ENCODE data around the gene ELP5.
A peak's percentile ranks its signal among the peaks of the same experiment; 100 is the strongest.

GRCh38 chr17:7242717-7243452 is 9.1 kb upstream of the ELP5 start:
- TF ChIP-seq JUNB (IDR thresholded peaks at IDR 0.05) (no peak), RAD51 (IDR thresholded peaks at IDR 0.05) (peak; percentile 99), EP300 (IDR thresholded peaks at IDR 0.05; ENCODE audit: borderline replicate concordance in 1 of 2, control insufficient read depth in 1 of 2, low read depth in 2 of 2, low read length in 2 of 2) (no peak), CTCF (IDR thresholded peaks at IDR 0.05 in 2 of 3, conservative IDR thresholded peaks at IDR 0.05 in 1 of 3; ENCODE audit: control insufficient read depth in 2 of 3, extremely low read depth in 1 of 3, insufficient read depth in 1 of 3, low read depth in 3 of 3, low read length in 3 of 3) (peak in 1 of 3 experiments; percentile 10; a peak in 1 of 6 replicates), NR2C1 (IDR thresholded peaks at IDR 0.05) (peak; percentile 60)
